Mesothelial cell of epicardium (in vitro differentiated cells): Measurements from ENCODE around the gene PACSIN3. TPM values are rescaled to one million over a fixed set of nuclear protein-coding genes. Genes with fewer than 3 reads are reported as not detected.

Source experiments
- DNase-seq, 2 experiments: peaks; one replicate each; pipeline ENCODE4 v3.0.0; 2021; ENCODE audit warnings: low spot score in 2 of 2; ENCODE audit not compliant: unreplicated experiment in 2 of 2
- H3K27ac Mint-ChIP-seq: 2 replicates; pipeline ENCODE4 v1.8.0; 2021; ENCODE audit warnings: mixed read lengths
- H3K27me3 Mint-ChIP-seq: 2 replicates; pipeline ENCODE4 v1.8.0; 2021; ENCODE audit warnings: low read depth, mixed read lengths
- H3K36me3 Mint-ChIP-seq: 2 replicates; pipeline ENCODE4 v1.8.0; 2021; ENCODE audit warnings: mixed read lengths
- H3K4me1 Mint-ChIP-seq: 2 replicates; pipeline ENCODE4 v1.8.0; 2021; ENCODE audit warnings: mixed read lengths
- H3K4me3 Mint-ChIP-seq: 2 replicates; pipeline ENCODE4 v1.8.0; 2021; ENCODE audit warnings: mild to moderate bottlenecking, moderate library complexity, mixed read lengths
- H3K9me3 Mint-ChIP-seq: 2 replicates; pipeline ENCODE4 v1.8.0; 2021; ENCODE audit warnings: mixed read lengths
- CTCF ChIP-seq: fragments of 200-600 bp; sonication (generic); IDR thresholded peaks from one replicate; pipeline ENCODE4 v1.5.0; 2021; ENCODE audit warnings: antibody characterized with exemption; ENCODE audit not compliant: unreplicated experiment
- total RNA-seq: library from RNA; stranded (reverse); gene quantifications from 3 replicates; pipeline ENCODE4 v1.2.1, GENCODE V29; 2021

The PACSIN3 gene
- total RNA-seq, 1 donor from 2014 or later, result 64.1 TPM

- H3K9me3 Mint-ChIP-seq, result no peaks in the 10 kb centered on the region
- no peak for TF ChIP-seq CTCF
- peaks cover 9% of the 10 kb centered on the region for H3K36me3 Mint-ChIP-seq
- no peaks in the 10 kb centered on the region for H3K27me3 Mint-ChIP-seq
- DNase-seq, result no peak
- H3K4me1 Mint-ChIP-seq, result no peaks in the 10 kb centered on the region
- H3K4me3 Mint-ChIP-seq, result no peak overlapping the region
- H3K27ac Mint-ChIP-seq, result no peak overlapping the region
Observed at GRCh38 chr11:47166368-47166767, 19.9 kb downstream of the PACSIN3 start.

GRCh38 chr11:47165253-47165840 lies 20.9 kb downstream of the PACSIN3 start:
- no peak for TF ChIP-seq CTCF
- no peaks in the 10 kb centered on the region for H3K9me3 Mint-ChIP-seq
- H3K4me1 Mint-ChIP-seq, result no peaks in the 10 kb centered on the region
- no peak overlapping the region for H3K4me3 Mint-ChIP-seq
- peaks cover 4% of the 10 kb centered on the region for H3K36me3 Mint-ChIP-seq
- no peak for DNase-seq
- H3K27ac Mint-ChIP-seq, result no peak overlapping the region
- H3K27me3 Mint-ChIP-seq, result no peaks in the 10 kb centered on the region

- no peak overlapping the region for H3K27ac Mint-ChIP-seq
- H3K4me3 Mint-ChIP-seq, result no peak overlapping the region
- TF ChIP-seq CTCF, result no peak
- H3K27me3 Mint-ChIP-seq, result no peaks in the 10 kb centered on the region
- peaks cover 4% of the 10 kb centered on the region for H3K36me3 Mint-ChIP-seq
- no peaks in the 10 kb centered on the region for H3K9me3 Mint-ChIP-seq
- DNase-seq, result no peak
- no peaks in the 10 kb centered on the region for H3K4me1 Mint-ChIP-seq
Observed at GRCh38 chr11:47164321-47164720, 21.9 kb downstream of the PACSIN3 start.

DNA sequence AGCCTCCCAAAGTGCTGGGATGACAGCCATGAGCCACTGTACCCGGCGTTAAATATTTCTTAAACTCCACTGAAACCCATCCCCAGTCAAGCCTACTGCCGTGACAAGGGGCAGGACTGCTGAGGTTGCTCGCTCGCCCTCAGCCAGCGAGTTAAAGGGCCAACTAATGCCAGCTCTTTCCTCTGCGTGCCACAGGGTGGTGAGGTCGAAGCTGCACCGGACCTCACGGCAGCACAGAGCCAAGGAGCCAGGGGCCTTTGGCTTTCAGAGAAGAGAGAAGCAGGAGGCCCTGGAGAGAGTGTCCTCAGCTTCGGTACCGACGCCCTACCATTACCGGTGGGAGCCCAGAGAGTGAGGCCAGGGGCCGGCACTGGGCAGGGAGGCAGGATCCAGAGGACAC lies 22.3 kb downstream of the PACSIN3 start:
- H3K27ac Mint-ChIP-seq, result no peak overlapping the region
- H3K36me3 Mint-ChIP-seq, result peaks cover 4% of the 10 kb centered on the region
- no peaks in the 10 kb centered on the region for H3K9me3 Mint-ChIP-seq
- DNase-seq, result no peak
- no peak for TF ChIP-seq CTCF
- H3K27me3 Mint-ChIP-seq, result no peaks in the 10 kb centered on the region
- no peaks in the 10 kb centered on the region for H3K4me1 Mint-ChIP-seq
- no peak overlapping the region for H3K4me3 Mint-ChIP-seq

DNA sequence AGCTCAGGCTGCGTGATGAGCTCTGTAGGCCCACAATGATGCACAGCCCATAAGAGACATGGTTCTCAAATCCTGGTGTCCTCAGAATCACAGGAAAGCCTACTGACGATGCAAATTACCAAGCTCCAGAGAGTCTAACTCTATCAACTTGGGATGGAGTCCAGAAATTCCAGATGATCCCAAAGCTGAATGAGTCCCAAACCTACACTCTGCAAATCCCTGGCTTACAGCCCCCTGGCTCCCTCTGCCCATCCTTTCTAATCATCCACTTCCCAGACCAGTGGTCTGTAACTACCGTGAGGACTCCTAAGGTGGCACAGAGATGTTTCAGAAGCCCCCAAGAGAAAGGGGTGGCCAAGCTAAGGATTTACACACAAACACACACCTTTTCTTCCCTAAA lies 23.0 kb downstream of the PACSIN3 start:
- H3K36me3 Mint-ChIP-seq, result peaks cover 3% of the 10 kb centered on the region
- no peak for DNase-seq
- TF ChIP-seq CTCF, result no peak
- no peak overlapping the region for H3K4me3 Mint-ChIP-seq
- H3K9me3 Mint-ChIP-seq, result no peaks in the 10 kb centered on the region
- H3K27ac Mint-ChIP-seq, result no peak overlapping the region
- no peaks in the 10 kb centered on the region for H3K4me1 Mint-ChIP-seq
- no peaks in the 10 kb centered on the region for H3K27me3 Mint-ChIP-seq

GRCh38 chr11:47162426-47162825 lies 23.8 kb downstream of the PACSIN3 start:
- no peak for TF ChIP-seq CTCF
- DNase-seq, result no peak
- H3K27ac Mint-ChIP-seq, result no peak overlapping the region
- no peaks in the 10 kb centered on the region for H3K4me1 Mint-ChIP-seq
- no peaks in the 10 kb centered on the region for H3K36me3 Mint-ChIP-seq
- H3K9me3 Mint-ChIP-seq, result no peaks in the 10 kb centered on the region
- no peak overlapping the region for H3K4me3 Mint-ChIP-seq
- no peaks in the 10 kb centered on the region for H3K27me3 Mint-ChIP-seq
